Left lung (tissue), 10 donors: ENCODE results near the gene C11orf42. TPM values are rescaled to one million over a fixed set of nuclear protein-coding genes. Genes with fewer than 3 reads are reported as not detected.

Experiments used
- ATAC-seq: fragments of 200-7000 bp; cut with Tn5 transposase; one replicate; pipeline ENCODE4 v1.9.1; 2020; ENCODE audit warnings: moderate library complexity
- DNase-seq, 4 donors: peaks; one replicate each; pipeline ENCODE4 v3.0.0-alpha.2; 2013 to 2020
- H3K27ac ChIP-seq, 2 donors: fragments of 200-600 bp; sonication (generic) in 1 of 2; one replicate each; pipeline versions ENCODE4 v1.5.0 to v1.8.0; 2020 to 2021
- H3K27me3 ChIP-seq, 2 donors: fragments of 200-600 bp; sonication (generic) in 1 of 2; one replicate each; pipeline versions ENCODE4 v1.5.0 to v1.8.0; 2020 to 2021
- H3K36me3 ChIP-seq, 2 donors: fragments of 200-600 bp; sonication (generic) in 1 of 2; one replicate each; pipeline versions ENCODE4 v1.5.0 to v1.8.0; 2020 to 2021
- H3K4me1 ChIP-seq, 2 donors: fragments of 200-600 bp; one replicate each; pipeline ENCODE4 v1.8.0; 2021
- H3K4me3 ChIP-seq, 2 donors: fragments of 200-600 bp; sonication (generic) in 1 of 2; one replicate each; pipeline versions ENCODE4 v1.5.0 to v1.8.0; 2020 to 2021; ENCODE audit warnings: mild to moderate bottlenecking in 1 of 2
- H3K9me3 ChIP-seq, 2 donors: fragments of 200-600 bp; sonication (generic) in 1 of 2; one replicate each; pipeline versions ENCODE4 v1.5.0 to v1.8.0; 2020 to 2021
- intact Hi-C, 2 donors: fragments of 100-400 bp; cut with DNase I; formaldehyde crosslinking; loops; one replicate each; pipeline versions ENCODE4 v1.11.2 to v1.14.2; 2022
- polyA plus RNA-seq, 6 donors: library from polyadenylated mRNA; unstranded; fragments of 120-200 nt; gene quantifications; one replicate each; pipeline ENCODE4 v1.2.1, GENCODE V29; 2013; ENCODE audit not compliant: insufficient read length in 6 of 6
- total RNA-seq, 2 donors: library from RNA; stranded (reverse); fragmentation: NEBNext Ultra II Directional; extraction: Animal tissue kit (Norgen Biotek cat#: 25700); gene quantifications; one replicate each; pipeline ENCODE4 v1.2.1, GENCODE V29; 2021
- TF ChIP-seq, protein P1 (sequence below), 2 donors: fragments of 200-600 bp; sonication (generic) in 1 of 2; IDR thresholded peaks; one replicate each; pipeline versions ENCODE4 v1.5.0 to v1.8.0; 2021; ENCODE audit warnings: antibody characterized with exemption in 2 of 2
- donor health status: DM: no; HTN: yes; CAD: no.
- donor health status: DM: no; HTN: no; CAD: no.

Gene C11orf42
- total and polyA plus RNA-seq, 8 donors = 0.47 to 2.2 (median 0.95) TPM; not detected in 2

DNA sequence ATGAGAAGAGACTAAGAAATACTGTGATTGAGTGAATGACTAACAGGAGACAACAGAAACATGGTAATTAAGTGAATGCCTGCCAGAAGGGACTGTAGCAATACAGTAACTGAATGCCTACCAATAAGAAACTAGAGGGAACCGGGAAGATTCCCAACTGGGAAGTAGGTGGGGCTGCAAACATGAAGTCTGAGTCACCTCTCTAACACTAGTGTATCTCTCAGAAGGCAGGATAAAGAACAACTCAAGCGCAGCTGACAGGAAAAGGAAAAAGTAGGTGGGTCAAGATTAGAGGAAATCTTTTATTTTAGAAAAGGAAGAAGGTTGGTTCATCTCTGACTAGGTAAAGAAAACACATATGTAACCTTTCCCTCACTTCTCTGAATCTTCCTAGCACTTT, 14.0 kb downstream of the C11orf42 start:
- H3K36me3 ChIP-seq = peaks cover 4 to 97% of the 10 kb centered on the region in 2 donors
- peak overlapping the region in 1 of 2 donors; percentile 53 for H3K27ac ChIP-seq
- peaks cover 0 to 13% of the 10 kb centered on the region in 2 donors for H3K4me1 ChIP-seq
- no peaks in the 10 kb centered on the region for H3K9me3 ChIP-seq
- TF ChIP-seq, protein P1, sequence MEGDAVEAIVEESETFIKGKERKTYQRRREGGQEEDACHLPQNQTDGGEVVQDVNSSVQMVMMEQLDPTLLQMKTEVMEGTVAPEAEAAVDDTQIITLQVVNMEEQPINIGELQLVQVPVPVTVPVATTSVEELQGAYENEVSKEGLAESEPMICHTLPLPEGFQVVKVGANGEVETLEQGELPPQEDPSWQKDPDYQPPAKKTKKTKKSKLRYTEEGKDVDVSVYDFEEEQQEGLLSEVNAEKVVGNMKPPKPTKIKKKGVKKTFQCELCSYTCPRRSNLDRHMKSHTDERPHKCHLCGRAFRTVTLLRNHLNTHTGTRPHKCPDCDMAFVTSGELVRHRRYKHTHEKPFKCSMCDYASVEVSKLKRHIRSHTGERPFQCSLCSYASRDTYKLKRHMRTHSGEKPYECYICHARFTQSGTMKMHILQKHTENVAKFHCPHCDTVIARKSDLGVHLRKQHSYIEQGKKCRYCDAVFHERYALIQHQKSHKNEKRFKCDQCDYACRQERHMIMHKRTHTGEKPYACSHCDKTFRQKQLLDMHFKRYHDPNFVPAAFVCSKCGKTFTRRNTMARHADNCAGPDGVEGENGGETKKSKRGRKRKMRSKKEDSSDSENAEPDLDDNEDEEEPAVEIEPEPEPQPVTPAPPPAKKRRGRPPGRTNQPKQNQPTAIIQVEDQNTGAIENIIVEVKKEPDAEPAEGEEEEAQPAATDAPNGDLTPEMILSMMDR (IDR thresholded peaks at IDR 0.05) = no peak
- intact Hi-C loops = no loop called here
- no peaks in the 10 kb centered on the region for H3K27me3 ChIP-seq
- DNase-seq = no peak
- ATAC-seq = peak; percentile 84
- H3K4me3 ChIP-seq = no peak overlapping the region

DNA sequence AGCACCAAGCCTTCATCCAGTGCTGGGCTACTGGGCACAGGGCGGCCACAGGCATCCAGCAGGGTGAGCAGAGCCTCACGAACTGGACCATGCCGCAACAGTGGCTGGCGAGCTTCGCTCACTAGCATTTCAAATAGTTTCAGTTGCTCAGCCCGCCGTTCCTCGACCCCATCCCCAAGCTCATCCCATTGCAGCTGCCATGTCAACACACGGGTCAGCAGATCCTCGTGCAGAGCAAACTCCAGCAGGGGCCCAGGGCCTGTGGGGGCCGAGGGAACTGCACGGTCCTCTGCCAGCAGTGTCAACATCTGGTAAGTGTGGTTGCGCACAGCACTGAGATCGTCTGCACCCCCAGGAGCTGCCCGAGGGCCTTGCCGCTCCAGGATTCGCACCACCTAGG, 18.5 kb downstream of the C11orf42 start:
- H3K4me3 ChIP-seq = no peak overlapping the region
- no peaks in the 10 kb centered on the region for H3K27me3 ChIP-seq
- intact Hi-C loops = no loop called here
- H3K9me3 ChIP-seq = no peaks in the 10 kb centered on the region
- TF ChIP-seq, protein P1 (IDR thresholded peaks at IDR 0.05) = no peak
- ATAC-seq = no peak
- peaks cover 4 to 54% of the 10 kb centered on the region in 2 donors for H3K36me3 ChIP-seq
- no peak overlapping the region for H3K27ac ChIP-seq
- peaks cover 0 to 44% of the 10 kb centered on the region in 2 donors for H3K4me1 ChIP-seq
- peak in 1 of 4 donors; percentile 65 for DNase-seq

DNA sequence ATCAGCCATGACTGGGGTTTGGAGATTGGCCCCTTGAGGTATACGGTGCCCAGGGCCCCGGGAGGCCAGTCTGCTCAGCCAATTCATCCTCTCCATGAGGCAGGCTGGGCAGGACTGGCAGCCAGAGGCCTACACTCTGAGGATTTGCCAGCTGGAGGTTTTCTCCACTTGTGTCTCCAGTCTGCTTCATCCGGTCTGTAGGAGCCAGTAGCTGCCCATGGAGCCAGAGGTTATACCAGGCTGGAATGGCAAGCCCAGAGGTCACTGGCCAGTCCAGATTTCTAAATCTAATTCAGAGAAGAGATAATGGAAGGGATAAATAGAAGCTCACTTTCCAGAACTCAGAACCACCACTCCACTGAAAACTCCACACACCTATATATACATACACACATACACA, 19.1 kb downstream of the C11orf42 start:
- H3K9me3 ChIP-seq = no peaks in the 10 kb centered on the region
- ATAC-seq (no peak), DNase-seq (no peak)
- no peak overlapping the region for H3K4me3 ChIP-seq
- intact Hi-C loops = no loop called here
- H3K36me3 ChIP-seq = peaks cover 4 to 48% of the 10 kb centered on the region in 2 donors
- no peaks in the 10 kb centered on the region for H3K27me3 ChIP-seq
- TF ChIP-seq, protein P1 (IDR thresholded peaks at IDR 0.05) = no peak
- peaks cover 0 to 44% of the 10 kb centered on the region in 2 donors for H3K4me1 ChIP-seq
- H3K27ac ChIP-seq = peak overlapping the region in 1 of 2 donors; percentile 72

DNA sequence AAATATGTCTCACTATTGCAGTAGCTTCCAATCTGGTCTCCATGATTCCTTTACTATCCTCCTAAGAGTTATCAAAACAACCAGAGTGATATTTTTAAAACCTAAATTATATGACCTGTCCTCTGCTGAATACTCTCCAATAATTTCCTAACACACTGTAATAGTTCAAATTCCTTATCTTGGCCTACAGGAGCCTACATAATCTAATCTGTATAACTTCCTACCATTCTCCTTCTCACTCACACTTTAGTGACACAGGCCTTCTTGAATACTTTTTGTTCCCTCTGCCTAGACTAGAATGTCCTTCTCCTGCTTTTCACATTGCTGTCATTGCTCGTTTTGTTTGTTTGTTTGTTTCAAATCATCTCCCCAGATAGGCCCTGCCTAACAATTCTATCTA, 19.7 kb downstream of the C11orf42 start:
- DNase-seq = no peak
- peaks cover 4 to 42% of the 10 kb centered on the region in 2 donors for H3K36me3 ChIP-seq

DNA sequence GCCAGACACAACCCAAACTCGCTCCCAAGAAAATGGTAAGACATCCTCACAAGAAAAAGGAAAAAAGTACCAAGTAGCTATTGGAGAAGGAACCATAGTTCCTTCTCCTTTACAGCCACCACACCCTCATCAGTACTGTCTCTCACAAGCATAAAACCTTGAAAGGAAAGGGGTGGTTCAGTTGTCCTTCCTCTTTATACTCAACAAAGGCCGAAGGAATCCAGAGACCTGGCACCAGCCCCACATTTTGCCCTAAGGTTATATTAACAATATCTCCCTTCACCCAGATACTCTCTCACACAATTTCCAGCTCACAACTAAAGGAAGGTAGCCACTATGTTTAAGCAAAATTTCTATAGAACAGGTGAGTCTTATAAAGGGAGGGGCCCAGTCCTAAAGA, 20.5 kb downstream of the C11orf42 start:
- H3K4me3 ChIP-seq = no peak overlapping the region
- H3K4me1 ChIP-seq = peaks cover 0 to 51% of the 10 kb centered on the region in 2 donors
- H3K36me3 ChIP-seq = peaks cover 4 to 36% of the 10 kb centered on the region in 2 donors
- ATAC-seq (peak; percentile 41), DNase-seq (no peak)
- intact Hi-C loops = no loop called here
- TF ChIP-seq, protein P1 (IDR thresholded peaks at IDR 0.05) = no peak
- H3K9me3 ChIP-seq = no peaks in the 10 kb centered on the region
- no peaks in the 10 kb centered on the region for H3K27me3 ChIP-seq
- peak overlapping the region; percentile 24 to 72 for H3K27ac ChIP-seq

More for the DNA sequence above, 19.7 kb downstream of the C11orf42 start:
- ATAC-seq = no peak
- intact Hi-C loops = no loop called here
- peaks cover 0 to 44% of the 10 kb centered on the region in 2 donors for H3K4me1 ChIP-seq
- no peaks in the 10 kb centered on the region for H3K9me3 ChIP-seq
- H3K27me3 ChIP-seq = no peaks in the 10 kb centered on the region
- H3K4me3 ChIP-seq = no peak overlapping the region
- peak overlapping the region; percentile 24 to 72 for H3K27ac ChIP-seq
- TF ChIP-seq, protein P1 (IDR thresholded peaks at IDR 0.05) = no peak
